ENCODE measurements around the gene DSTN.

The DSTN gene

GRCh38 chr20:17640146-17640874 lies 70.4 kb downstream of the DSTN start:
- H3K27me3 ChIP-seq: no peaks in the 10 kb centered on the region
- no peak overlapping the region for H3K4me3 ChIP-seq
- H3K27ac ChIP-seq: no peak overlapping the region
- H3K9me3 ChIP-seq: no peaks in the 10 kb centered on the region
- intact Hi-C loops (cut with DNase I; ENCODE audit: low total_unique reads): no loop called here
- no peak for DNase-seq
- H3K36me3 ChIP-seq: peaks cover 12 to 69% (median 30%) of the 10 kb centered on the region in 3 donors
- TF ChIP-seq CTCF (IDR thresholded peaks at IDR 0.05): no peak
- H3K4me1 ChIP-seq: peaks cover 0 to 71% (median 56%) of the 10 kb centered on the region in 4 donors

- Histone ChIP-seq H3K4me3 (no peak overlapping the region), H3K27me3 (no peaks in the 10 kb centered on the region), H3K4me1 (peaks cover 0 to 65% (median 50%) of the 10 kb centered on the region in 4 donors), H3K9me3 (no peaks in the 10 kb centered on the region), H3K27ac (peak overlapping the region in 1 of 2 donors; percentile 65), H3K36me3 (peaks cover 12 to 63% (median 30%) of the 10 kb centered on the region in 3 donors)
- TF ChIP-seq CTCF (IDR thresholded peaks at IDR 0.05): no peak
- intact Hi-C loops (cut with DNase I; ENCODE audit: low total_unique reads): no loop called here
- DNase-seq: no peak
Observed at GRCh38 chr20:17640875-17641378, 71.1 kb downstream of the DSTN start.

GRCh38 chr20:17641520-17641964 lies 71.7 kb downstream of the DSTN start:
- intact Hi-C loops (cut with DNase I; ENCODE audit: low total_unique reads): no loop called here
- peaks cover 12 to 56% (median 30%) of the 10 kb centered on the region in 3 donors for H3K36me3 ChIP-seq
- no peaks in the 10 kb centered on the region for H3K27me3 ChIP-seq
- H3K27ac ChIP-seq: peak overlapping the region; percentile 12 to 65
- no peak for TF ChIP-seq CTCF (IDR thresholded peaks at IDR 0.05)
- no peak overlapping the region for H3K4me3 ChIP-seq
- H3K9me3 ChIP-seq: no peaks in the 10 kb centered on the region
- DNase-seq: no peak
- H3K4me1 ChIP-seq: peaks cover 0 to 59% (median 45%) of the 10 kb centered on the region in 4 donors

GRCh38 chr20:17641993-17642392 lies 72.1 kb downstream of the DSTN start:
- TF ChIP-seq CTCF (IDR thresholded peaks at IDR 0.05): no peak
- H3K9me3 ChIP-seq: no peaks in the 10 kb centered on the region
- no peak for DNase-seq
- H3K4me1 ChIP-seq: peaks cover 0 to 56% (median 41%) of the 10 kb centered on the region in 4 donors
- peak overlapping the region; percentile 12 to 65 for H3K27ac ChIP-seq
- H3K4me3 ChIP-seq: no peak overlapping the region
- intact Hi-C loops (cut with DNase I; ENCODE audit: low total_unique reads): no loop called here
- H3K27me3 ChIP-seq: no peaks in the 10 kb centered on the region
- peaks cover 12 to 52% (median 30%) of the 10 kb centered on the region in 3 donors for H3K36me3 ChIP-seq

- peak overlapping the region in 1 of 2 donors; percentile 65 for H3K27ac ChIP-seq
Observed at GRCh38 chr20:17642404-17643269, 72.8 kb downstream of the DSTN start.

More at GRCh38 chr20:17642404-17643269, 72.8 kb downstream of the DSTN start:
- Histone ChIP-seq H3K4me3 (no peak overlapping the region), H3K9me3 (no peaks in the 10 kb centered on the region), H3K36me3 (peaks cover 12 to 46% (median 30%) of the 10 kb centered on the region in 3 donors), H3K27me3 (no peaks in the 10 kb centered on the region), H3K4me1 (peaks cover 0 to 56% (median 37%) of the 10 kb centered on the region in 4 donors)
- DNase-seq: no peak
- no peak for TF ChIP-seq CTCF (IDR thresholded peaks at IDR 0.05)
- intact Hi-C loops (cut with DNase I; ENCODE audit: low total_unique reads): no loop called here
